Loucy (cell line): Measurements from ENCODE around the gene BHMT.

ENCODE experiments used
- H2AFZ ChIP-seq: fragments of 200-600 bp; sonication (generic); 2 replicates; pipeline ENCODE4 v1.6.0; 2016; ENCODE audit warnings: antibody characterized with exemption, mild to moderate bottlenecking, low read length, moderate library complexity
- H3F3A ChIP-seq: fragments of 200-600 bp; 2 replicates; pipeline ENCODE4 v1.6.0; 2016; ENCODE audit warnings: antibody characterized with exemption, low read depth, mild to moderate bottlenecking
- H3K27me3 ChIP-seq: fragments of 200-600 bp; sonication (generic); 2 replicates; pipeline ENCODE4 v1.6.1; 2014; ENCODE audit warnings: low read length, mild to moderate bottlenecking; ENCODE audit not compliant: insufficient read depth, poor library complexity, severe bottlenecking
- H3K36me3 ChIP-seq: fragments of 200-600 bp; sonication (generic); 2 replicates; pipeline ENCODE4 v1.6.1; 2016; ENCODE audit warnings: low read length; ENCODE audit not compliant: insufficient read depth
- H3K4me1 ChIP-seq: fragments of 200-600 bp; sonication (generic); 2 replicates; pipeline ENCODE4 v1.5.1; 2014; ENCODE audit warnings: low read length, mild to moderate bottlenecking; ENCODE audit not compliant: insufficient read depth, poor library complexity, severe bottlenecking
- H3K4me2 ChIP-seq: fragments of 200-600 bp; sonication (generic); 2 replicates; pipeline ENCODE4 v1.6.0; 2014; ENCODE audit warnings: antibody characterized with exemption, low read length, low read depth, mild to moderate bottlenecking; ENCODE audit not compliant: poor library complexity, severe bottlenecking
- H3K4me3 ChIP-seq: fragments of 200-600 bp; sonication (generic); 2 replicates; pipeline ENCODE4 v1.5.1; 2014; ENCODE audit warnings: low read length, mild to moderate bottlenecking, mixed read lengths; ENCODE audit not compliant: poor library complexity, severe bottlenecking
- H3K79me2 ChIP-seq: fragments of 200-600 bp; sonication (generic); 2 replicates; pipeline ENCODE4 v1.6.1; 2014; ENCODE audit warnings: low read length; ENCODE audit not compliant: insufficient read depth
- H3K9ac ChIP-seq: fragments of 200-600 bp; sonication (generic); 2 replicates; pipeline ENCODE4 v1.6.0; 2014; ENCODE audit warnings: mild to moderate bottlenecking, low read depth, low read length, moderate library complexity; ENCODE audit not compliant: poor library complexity, severe bottlenecking
- H3K9me2 ChIP-seq: fragments of 200-600 bp; sonication (generic); replicated peaks from 2 replicates; pipeline ENCODE4 v1.6.1; 2016; ENCODE audit warnings: low read depth, low read length, mixed read lengths
- H3K9me3 ChIP-seq: fragments of 200-600 bp; sonication (generic); 2 replicates; pipeline ENCODE4 v1.6.1; 2014; ENCODE audit warnings: mild to moderate bottlenecking, antibody characterized with exemption, low read length, low read depth; ENCODE audit not compliant: insufficient read depth
- H4K20me1 ChIP-seq: fragments of 200-600 bp; sonication (generic); 2 replicates; pipeline ENCODE4 v1.6.0; 2014; ENCODE audit warnings: antibody characterized with exemption, low read length, mild to moderate bottlenecking; ENCODE audit not compliant: insufficient read depth, poor library complexity, severe bottlenecking
- CTCF ChIP-seq: fragments of 200-600 bp; sonication (generic); conservative IDR thresholded peaks from 2 replicates; pipeline ENCODE4 v1.5.1; 2014; ENCODE audit warnings: mild to moderate bottlenecking, antibody characterized with exemption, low read length
- EZH2phosphoT487 ChIP-seq: fragments of 200-600 bp; IDR thresholded peaks from 2 replicates; pipeline ENCODE4 v1.6.1; 2018; ENCODE audit warnings: antibody characterized with exemption, mild to moderate bottlenecking, moderate library complexity, borderline replicate concordance

The BHMT gene

GRCh38 chr5:79070350-79070667 lies 41.3 kb upstream of the BHMT start:
- Histone ChIP-seq H3K79me2 (no peaks in the 10 kb centered on the region), H4K20me1 (no peaks in the 10 kb centered on the region), H3K4me1 (peaks cover 4% of the 10 kb centered on the region), H3K9me3 (no peaks in the 10 kb centered on the region), H3F3A (no peaks in the 10 kb centered on the region), H3K9me2 (no peaks in the 10 kb centered on the region), H3K27me3 (no peaks in the 10 kb centered on the region), H3K9ac (no peak overlapping the region), H2AFZ (no peak overlapping the region), H3K36me3 (no peaks in the 10 kb centered on the region), H3K4me2 (no peak overlapping the region), H3K4me3 (no peak overlapping the region)
- TF ChIP-seq EZH2phosphoT487 (no peak), CTCF (no peak)

DNA sequence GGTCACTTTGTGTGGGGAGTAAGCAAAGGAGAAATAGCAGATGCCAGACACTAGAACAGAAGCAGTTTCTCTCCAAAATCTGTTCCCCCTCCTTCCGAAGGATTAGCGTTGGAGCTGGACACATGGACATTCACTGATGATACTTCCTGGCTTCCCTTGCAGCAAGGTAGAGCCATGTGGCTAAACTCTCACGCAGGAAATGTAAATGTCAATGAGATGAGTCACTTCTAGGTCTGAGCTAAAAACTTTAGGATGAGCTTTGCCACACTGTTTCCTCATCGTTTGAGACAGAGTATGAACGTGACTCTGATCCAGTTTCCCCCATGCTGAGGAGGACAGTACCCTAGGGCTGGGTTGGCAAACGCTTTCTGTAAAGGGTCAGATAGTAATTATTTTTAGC lies 37.0 kb upstream of the BHMT start:
- Histone ChIP-seq H3K4me1 (peaks cover 4% of the 10 kb centered on the region), H4K20me1 (no peaks in the 10 kb centered on the region), H2AFZ (no peak overlapping the region), H3F3A (no peaks in the 10 kb centered on the region), H3K9ac (no peak overlapping the region), H3K79me2 (no peaks in the 10 kb centered on the region), H3K9me3 (no peaks in the 10 kb centered on the region), H3K4me2 (no peak overlapping the region), H3K27me3 (no peaks in the 10 kb centered on the region), H3K4me3 (no peak overlapping the region), H3K36me3 (no peaks in the 10 kb centered on the region), H3K9me2 (no peaks in the 10 kb centered on the region)
- TF ChIP-seq CTCF = no peak
- no peak for TF ChIP-seq EZH2phosphoT487

GRCh38 chr5:79075646-79076426 lies 35.8 kb upstream of the BHMT start:
- no peaks in the 10 kb centered on the region for H3K9me2 ChIP-seq
- peaks cover 4% of the 10 kb centered on the region for H3K4me1 ChIP-seq
- H2AFZ ChIP-seq = no peak overlapping the region
- H3K36me3 ChIP-seq = no peaks in the 10 kb centered on the region
- H3K79me2 ChIP-seq = no peaks in the 10 kb centered on the region
- TF ChIP-seq EZH2phosphoT487 (no peak), CTCF (peak; percentile 14; the same call in 1 of the 2 replicates)
- H3K4me2 ChIP-seq = no peak overlapping the region
- no peaks in the 10 kb centered on the region for H3K9me3 ChIP-seq
- H4K20me1 ChIP-seq = no peaks in the 10 kb centered on the region
- no peaks in the 10 kb centered on the region for H3F3A ChIP-seq
- no peak overlapping the region for H3K9ac ChIP-seq
- H3K4me3 ChIP-seq = no peak overlapping the region
- H3K27me3 ChIP-seq = no peaks in the 10 kb centered on the region
